Kidney (tissue), 14 donors: ENCODE results near the gene NREP. TPM values are rescaled to one million over a fixed set of nuclear protein-coding genes. Genes with fewer than 3 reads are reported as not detected.

Experiments used
- DNase-seq, 5 donors: peaks; one replicate each; pipeline ENCODE4 v3.0.0-alpha.2; 2013 to 2020
- FAIRE-seq: peaks from 2 replicates; lab custom pipeline; 2012; peaks lifted over from hg19 to GRCh38; lab: Jason Lieb, UNC
- H3K27ac ChIP-seq, 2 donors: one replicate each; pipeline ENCODE4 v1.7.0; 2013; ENCODE audit warnings: low read depth in 2 of 2, low read length in 2 of 2, inconsistent platforms in 1 of 2
- H3K27me3 ChIP-seq: one replicate; pipeline ENCODE4 v1.7.1; 2013; ENCODE audit warnings: low read length, inconsistent platforms; ENCODE audit not compliant: control insufficient read depth, insufficient read depth
- H3K36me3 ChIP-seq, 3 donors: one replicate each; pipeline versions ENCODE4 v1.7.0 to v1.7.1; 2013; ENCODE audit warnings: low read length in 3 of 3, control low read depth in 1 of 3, inconsistent platforms in 1 of 3; ENCODE audit not compliant: insufficient read depth in 3 of 3, control insufficient read depth in 2 of 3
- H3K4me1 ChIP-seq, 3 donors: one replicate each; pipeline versions ENCODE4 v1.7.0 to v1.7.1; 2013; ENCODE audit warnings: low read length in 3 of 3, inconsistent platforms in 1 of 3, low read depth in 1 of 3; ENCODE audit not compliant: control insufficient read depth in 2 of 3, insufficient read depth in 2 of 3
- H3K4me3 ChIP-seq, 3 donors: one replicate each; pipeline versions ENCODE4 v1.7.0 to v1.8.1; 2013; ENCODE audit warnings: low read length in 3 of 3, control low read depth in 1 of 3, inconsistent platforms in 1 of 3
- H3K9ac ChIP-seq, 3 donors: one replicate each; pipeline versions ENCODE4 v1.7.0 to v1.7.1; 2013; ENCODE audit warnings: low read length in 3 of 3, control low read depth in 1 of 3, inconsistent platforms in 1 of 3
- H3K9me3 ChIP-seq, 3 donors: one replicate each; pipeline versions ENCODE4 v1.7.0 to v1.7.1; 2013; ENCODE audit warnings: low read length in 3 of 3, control low read depth in 1 of 3, inconsistent platforms in 1 of 3; ENCODE audit not compliant: control insufficient read depth in 2 of 3, insufficient read depth in 1 of 3
- intact Hi-C: fragments of 100-400 bp; cut with DNase I; formaldehyde crosslinking; loops from one replicate; pipeline ENCODE4 v1.11.1; 2022
- polyA plus RNA-seq: library from polyadenylated mRNA; stranded (reverse); fragments of 350-450 nt; fragmentation: Illumina TruSeq; extraction: RNeasy Lipid Tissue Mini Kit (QIAGEN cat#74804); gene quantifications from one replicate; pipeline ENCODE4 v1.2.3, GENCODE V29; 2014; ENCODE audit warnings: low read depth, low replicate concordance; ENCODE audit not compliant: insufficient read depth
- total RNA-seq: library from RNA; stranded (reverse); fragmentation: NEBNext Ultra II Directional; extraction: Animal tissue kit (Norgen Biotek cat#: 25700); gene quantifications from one replicate; pipeline ENCODE4 v1.2.1, GENCODE V29; 2021
- TF ChIP-seq, protein P1 (sequence below): IDR thresholded peaks from 3 replicates; pipeline ENCODE4 v1.5.1; 2012; ENCODE audit warnings: mild to moderate bottlenecking, moderate library complexity, borderline replicate concordance; ENCODE audit not compliant: insufficient read depth; ENCODE audit errors: extremely low read depth
- donor health status: control.
- donor health status: control.
- donor health status: control.
- donor health status: control.
- donor health status: control.
- donor health status: DM: yes; HTN: yes; CAD: no.
- donor health status: Normal renal cell carcinoma (clear cell type).

Gene NREP
- total and polyA plus RNA-seq, 2 donors from 2014 or later: 20.9 to 37.0 TPM

- no peaks in the 10 kb centered on the region for H3K9me3 ChIP-seq
- H3K27me3 ChIP-seq: no peaks in the 10 kb centered on the region
- H3K4me3 ChIP-seq: peak overlapping the region; percentile 88 to 96 (median 93)
- peak overlapping the region in 1 of 2 donors; percentile 48 for H3K27ac ChIP-seq
- TF ChIP-seq, protein P1, sequence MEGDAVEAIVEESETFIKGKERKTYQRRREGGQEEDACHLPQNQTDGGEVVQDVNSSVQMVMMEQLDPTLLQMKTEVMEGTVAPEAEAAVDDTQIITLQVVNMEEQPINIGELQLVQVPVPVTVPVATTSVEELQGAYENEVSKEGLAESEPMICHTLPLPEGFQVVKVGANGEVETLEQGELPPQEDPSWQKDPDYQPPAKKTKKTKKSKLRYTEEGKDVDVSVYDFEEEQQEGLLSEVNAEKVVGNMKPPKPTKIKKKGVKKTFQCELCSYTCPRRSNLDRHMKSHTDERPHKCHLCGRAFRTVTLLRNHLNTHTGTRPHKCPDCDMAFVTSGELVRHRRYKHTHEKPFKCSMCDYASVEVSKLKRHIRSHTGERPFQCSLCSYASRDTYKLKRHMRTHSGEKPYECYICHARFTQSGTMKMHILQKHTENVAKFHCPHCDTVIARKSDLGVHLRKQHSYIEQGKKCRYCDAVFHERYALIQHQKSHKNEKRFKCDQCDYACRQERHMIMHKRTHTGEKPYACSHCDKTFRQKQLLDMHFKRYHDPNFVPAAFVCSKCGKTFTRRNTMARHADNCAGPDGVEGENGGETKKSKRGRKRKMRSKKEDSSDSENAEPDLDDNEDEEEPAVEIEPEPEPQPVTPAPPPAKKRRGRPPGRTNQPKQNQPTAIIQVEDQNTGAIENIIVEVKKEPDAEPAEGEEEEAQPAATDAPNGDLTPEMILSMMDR: no peak
- peaks cover 0 to 7% (median 5%) of the 10 kb centered on the region in 3 donors for H3K4me1 ChIP-seq
- no peak for FAIRE-seq
- intact Hi-C loops: no loop called here
- no peaks in the 10 kb centered on the region for H3K36me3 ChIP-seq
- peak in 2 of 5 donors; percentile 65 to 71 for DNase-seq
- peak overlapping the region in 2 of 3 donors; percentile 7 to 87 for H3K9ac ChIP-seq
Measured at GRCh38 chr5:111755345-111755941, 1.6 kb downstream of the NREP start.

DNA sequence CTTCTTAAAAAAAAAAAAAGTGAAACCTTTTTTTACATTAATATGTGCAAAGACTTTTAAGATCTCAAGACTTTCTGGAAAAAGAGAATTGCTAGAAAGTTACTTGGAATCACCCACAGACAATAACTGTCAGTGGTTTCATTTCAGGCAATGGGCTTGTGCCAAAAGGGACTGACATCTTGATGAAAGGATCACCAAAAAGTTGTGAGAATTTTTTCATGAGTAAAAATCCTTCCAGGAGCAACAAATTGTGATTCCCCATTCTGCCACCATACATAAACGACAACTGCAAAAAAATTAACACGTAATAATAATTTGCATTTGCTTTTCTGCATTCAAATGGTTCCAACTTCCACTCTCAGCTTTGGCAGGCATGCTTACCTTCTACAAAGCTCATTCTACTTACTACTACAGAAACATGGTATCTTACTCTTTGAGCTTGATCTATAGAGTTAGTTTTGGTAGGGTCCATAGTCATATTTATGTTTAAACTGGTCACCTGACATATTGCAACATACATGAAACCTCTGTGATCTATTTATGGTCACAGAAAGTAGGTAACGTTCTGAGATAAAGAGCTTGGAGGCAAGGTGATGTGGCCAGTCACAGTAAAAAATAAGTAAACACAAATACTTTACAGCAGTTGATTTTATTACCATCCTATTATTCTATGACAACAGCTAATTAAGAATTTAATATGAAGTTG lies 3.0 kb downstream of the NREP start:
- TF ChIP-seq, protein P1: no peak
- H3K9ac ChIP-seq: no peak overlapping the region
- H3K36me3 ChIP-seq: no peaks in the 10 kb centered on the region
- FAIRE-seq (no peak), DNase-seq (no peak)
- H3K4me1 ChIP-seq: peaks cover 0 to 7% (median 5%) of the 10 kb centered on the region in 3 donors
- intact Hi-C loops: no loop called here
- H3K9me3 ChIP-seq: no peaks in the 10 kb centered on the region
- no peak overlapping the region for H3K27ac ChIP-seq
- H3K4me3 ChIP-seq: peak overlapping the region in 2 of 3 donors; percentile 3 to 96
- H3K27me3 ChIP-seq: no peaks in the 10 kb centered on the region

DNA sequence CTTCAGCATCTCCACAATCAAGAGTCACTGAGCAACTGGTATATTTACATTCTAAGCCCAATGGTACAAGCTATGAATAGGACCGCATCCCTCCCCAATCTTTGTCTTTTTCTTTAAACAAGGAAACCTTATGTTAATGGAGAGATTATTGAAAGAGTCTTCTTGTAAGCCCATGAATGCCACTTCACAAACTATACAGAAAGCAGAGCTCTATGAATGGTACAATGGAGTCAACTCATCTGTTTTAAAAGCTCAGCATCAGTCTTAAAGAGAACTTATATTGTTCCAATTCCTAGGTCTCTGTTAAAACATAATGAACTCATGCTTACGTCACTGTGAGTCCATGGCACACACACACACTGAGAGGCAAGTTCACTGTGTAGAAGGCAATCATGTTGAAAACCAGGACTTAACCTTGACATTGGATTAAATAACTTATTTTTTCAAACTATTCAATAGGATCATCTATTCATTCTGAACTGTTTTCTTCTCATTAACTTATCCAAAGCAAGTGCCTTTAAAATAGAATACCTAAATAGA lies 4.5 kb downstream of the NREP start:
- no peaks in the 10 kb centered on the region for H3K27me3 ChIP-seq
- TF ChIP-seq, protein P1: no peak
- no peak overlapping the region for H3K9ac ChIP-seq
- no peak for FAIRE-seq
- intact Hi-C loops: no loop called here
- DNase-seq: no peak
- peaks cover 0 to 5% (median 4%) of the 10 kb centered on the region in 3 donors for H3K4me1 ChIP-seq
- no peak overlapping the region for H3K27ac ChIP-seq
- H3K4me3 ChIP-seq: no peak overlapping the region
- no peaks in the 10 kb centered on the region for H3K36me3 ChIP-seq
- no peaks in the 10 kb centered on the region for H3K9me3 ChIP-seq
